GM18517 (cell line): ENCODE results near the gene AMPD2.
"Not testable (repeated sequence)": the region's sequence is repeated elsewhere in the genome, so short reads cannot be mapped to it uniquely, and the experiment has no call there.

Experiments used
- ATAC-seq: cut with Tn5 transposase; IDR thresholded peaks from one replicate; pipeline ENCODE4 v1.9.1; 2021; ENCODE audit warnings: mild to moderate bottlenecking, moderate library complexity; ENCODE audit not compliant: unreplicated experiment

Gene AMPD2

DNA sequence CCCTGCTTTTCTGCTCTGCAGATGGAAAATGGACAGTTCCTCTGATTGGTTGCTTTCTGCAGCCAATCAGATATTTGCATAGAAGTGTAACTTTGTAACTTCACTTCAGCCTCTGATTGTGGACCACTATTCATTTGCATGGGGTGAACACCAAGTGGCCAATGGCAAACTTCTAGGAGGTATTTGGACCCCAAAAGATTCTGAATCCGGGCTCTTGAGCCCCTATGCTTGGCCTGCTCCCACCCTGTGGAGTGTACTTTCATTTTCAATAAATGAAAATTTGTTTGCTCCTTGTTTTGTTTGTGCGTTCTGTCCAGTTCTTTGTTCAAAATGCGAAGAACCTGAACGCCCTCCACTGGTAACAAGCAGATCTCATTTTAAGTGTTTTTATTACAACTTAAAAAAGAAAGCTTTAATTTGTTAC, 29.9 kb downstream of the AMPD2 start:
- no peak for ATAC-seq

DNA sequence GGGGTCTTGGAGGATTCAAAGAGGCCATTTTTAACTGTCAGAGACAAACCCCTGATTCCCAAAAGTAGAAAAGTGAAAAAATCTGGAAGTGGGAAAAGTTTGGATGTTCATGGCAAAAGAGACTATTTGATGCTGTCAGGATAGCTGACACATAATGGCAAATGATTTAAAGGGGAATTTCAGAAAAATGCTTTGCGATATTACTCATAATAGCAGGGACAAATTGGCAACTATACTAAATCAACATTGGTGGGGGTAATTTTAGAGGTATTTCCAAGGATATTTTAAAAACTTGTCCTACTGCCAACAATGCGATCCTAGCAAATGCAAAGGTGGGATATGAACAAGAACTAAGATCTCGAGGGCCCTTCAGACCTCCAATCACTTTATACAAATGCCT, 31.0 kb downstream of the AMPD2 start:
- ATAC-seq: no peak

DNA sequence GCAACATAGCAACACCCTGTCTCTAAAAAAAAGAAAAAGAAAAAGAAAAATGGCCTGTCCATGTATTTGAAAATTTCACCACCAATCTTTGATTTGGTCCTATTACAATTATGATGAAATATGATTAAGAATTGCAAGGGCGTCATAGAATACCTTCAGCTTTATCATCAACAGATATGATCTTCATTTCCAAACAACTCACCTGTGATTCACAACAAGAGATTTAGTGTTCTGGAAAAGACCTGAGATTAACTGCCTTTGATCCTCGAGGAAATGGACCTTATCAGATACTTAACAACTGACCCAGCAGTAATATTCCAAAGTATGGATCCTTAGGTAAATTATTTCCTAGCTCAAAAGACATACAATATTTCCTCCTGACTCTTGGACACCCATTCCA, 32.8 kb downstream of the AMPD2 start:
- no peak for ATAC-seq

DNA sequence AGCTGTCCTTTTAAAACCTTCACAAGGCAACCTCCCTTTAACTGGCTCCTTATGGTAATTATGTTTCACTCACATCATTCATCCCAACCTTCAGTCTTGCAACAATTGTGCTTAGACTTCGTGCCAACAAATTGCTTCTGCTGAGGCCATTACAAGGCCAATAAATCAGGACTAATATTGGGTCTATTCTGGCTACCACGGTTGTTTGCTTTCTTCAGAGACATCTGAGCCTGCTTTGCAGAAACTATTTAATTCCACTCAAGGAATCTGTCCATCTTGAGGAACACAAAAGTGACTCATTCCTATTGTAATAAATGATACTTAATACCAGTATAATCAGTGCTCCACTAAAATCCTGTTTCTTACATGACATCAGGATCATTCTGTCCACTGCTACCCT, 33.7 kb downstream of the AMPD2 start:
- ATAC-seq: no peak

DNA sequence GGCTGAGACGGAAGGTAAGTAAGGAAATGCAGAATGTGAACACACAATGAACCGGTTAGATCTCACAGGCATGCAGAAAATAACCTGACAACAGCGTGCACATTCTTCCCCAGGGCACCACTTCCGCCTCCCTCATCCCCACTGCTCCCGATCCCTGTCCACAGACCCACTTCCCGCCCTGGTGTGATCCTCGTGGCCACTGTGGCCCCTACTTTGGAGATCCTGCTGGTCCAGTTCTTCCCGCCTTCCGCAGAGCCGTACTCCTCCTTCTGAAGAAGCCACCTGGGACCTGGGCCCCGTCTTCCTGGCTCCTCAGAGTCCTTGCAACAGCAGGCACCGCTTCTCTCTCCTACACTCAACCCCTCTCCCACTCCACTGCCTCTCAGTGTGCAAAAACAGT, 34.9 kb downstream of the AMPD2 start:
- no peak for ATAC-seq

DNA sequence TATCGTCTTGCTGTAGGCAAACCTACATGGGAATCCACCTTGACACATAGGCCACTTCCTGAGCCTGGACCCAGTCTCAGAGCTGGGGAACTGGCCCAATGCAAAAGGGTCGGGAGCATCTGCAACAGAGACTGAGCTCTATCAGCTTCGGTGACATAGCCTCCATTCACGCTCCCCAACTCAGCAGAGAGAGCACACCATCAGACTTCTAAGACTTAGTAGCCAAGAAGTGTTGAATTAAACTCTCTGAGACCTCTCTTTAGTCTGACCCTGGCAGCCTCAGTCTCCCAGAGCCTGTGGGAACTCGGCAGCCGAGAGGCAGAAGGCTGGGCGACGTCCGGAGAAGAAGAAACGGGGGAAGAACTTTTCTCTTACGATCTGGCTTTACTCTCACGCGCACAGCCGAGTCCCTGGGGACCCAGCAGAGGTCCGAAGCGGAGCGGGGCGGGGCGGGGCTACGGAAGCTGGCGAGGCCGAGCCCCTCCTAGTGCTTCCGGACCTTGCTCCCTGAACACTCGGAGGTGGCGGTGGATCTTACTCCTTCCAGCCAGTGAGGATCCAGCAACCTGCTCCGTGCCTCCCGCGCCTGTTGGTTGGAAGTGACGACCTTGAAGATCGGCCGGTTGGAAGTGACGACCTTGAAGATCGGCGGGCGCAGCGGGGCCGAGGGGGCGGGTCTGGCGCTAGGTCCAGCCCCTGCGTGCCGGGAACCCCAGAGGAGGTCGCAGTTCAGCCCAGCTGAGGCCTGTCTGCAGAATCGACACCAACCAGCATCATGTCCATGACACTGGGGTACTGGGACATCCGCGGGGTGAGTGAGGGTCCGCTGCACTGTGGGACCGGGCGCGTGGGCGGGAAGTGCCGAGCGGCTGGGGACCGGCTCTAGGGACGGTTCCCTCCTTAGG, 36.2 kb downstream of the AMPD2 start, which contains the start of gene GSTM4:
GSTM4 (plus strand) TSS at position 485 of the 905 bp plus-strand sequence; CDS start at position 776, 291 bp downstream.
- peak; percentile 77 for ATAC-seq

DNA sequence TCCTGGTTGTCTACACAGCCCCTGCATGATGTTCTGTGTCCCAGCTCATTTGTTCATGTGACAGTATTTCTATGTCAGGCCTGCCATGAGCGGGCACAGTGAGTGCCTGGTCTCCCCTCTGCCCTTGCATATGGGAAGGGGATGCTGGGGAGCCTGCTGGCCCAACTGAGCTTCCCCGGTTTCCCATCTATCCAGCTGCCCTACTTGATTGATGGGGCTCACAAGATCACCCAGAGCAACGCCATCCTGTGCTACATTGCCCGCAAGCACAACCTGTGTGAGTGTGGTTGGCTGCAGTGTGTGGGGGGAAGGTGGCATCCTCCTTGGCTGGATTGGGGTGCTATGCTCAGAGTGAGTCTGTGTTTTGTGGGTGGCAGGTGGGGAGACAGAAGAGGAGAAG, 37.8 kb downstream of the AMPD2 start:
- ATAC-seq: no peak

DNA sequence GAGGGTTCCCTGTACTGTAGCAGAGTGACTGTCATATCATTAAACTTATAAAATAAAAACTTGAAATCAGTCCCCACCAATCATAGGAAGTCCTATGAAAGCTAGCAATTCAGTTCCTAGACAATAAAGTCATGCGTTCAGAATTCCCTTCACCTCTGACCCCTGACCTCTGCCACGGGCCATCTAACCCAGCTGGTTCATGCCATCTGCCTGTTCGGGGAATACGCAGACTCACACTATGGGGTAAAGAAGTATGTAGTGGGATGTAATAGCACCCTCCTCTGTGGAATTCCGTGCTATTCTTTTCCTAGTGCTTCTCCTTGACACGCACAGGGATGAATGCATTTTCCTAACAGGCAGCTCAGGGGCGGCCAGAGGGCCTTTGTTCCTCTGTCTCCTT, 38.3 kb downstream of the AMPD2 start:
- ATAC-seq: no peak

DNA sequence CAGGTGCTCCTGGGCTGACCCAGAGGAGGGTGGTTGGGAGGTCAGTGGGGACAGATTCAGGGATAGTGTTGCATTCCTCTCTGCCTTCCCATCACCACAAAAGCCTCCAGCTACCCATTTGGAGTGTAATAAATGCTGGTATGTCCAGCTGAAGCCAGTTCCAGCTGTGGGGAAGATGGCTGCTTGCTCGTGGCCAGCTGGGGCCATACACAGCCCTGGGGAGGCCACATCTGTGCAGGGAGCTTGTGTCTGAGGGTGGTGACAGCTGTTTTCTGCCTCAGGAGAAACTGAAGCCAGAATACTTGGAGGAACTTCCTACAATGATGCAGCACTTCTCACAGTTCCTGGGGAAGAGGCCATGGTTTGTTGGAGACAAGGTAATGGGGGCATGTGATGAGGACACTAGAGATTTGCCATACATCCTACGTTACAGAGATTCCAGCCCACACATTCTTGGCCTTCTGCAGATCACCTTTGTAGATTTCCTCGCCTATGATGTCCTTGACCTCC, 39.0 kb downstream of the AMPD2 start:
- ATAC-seq: no peak

DNA sequence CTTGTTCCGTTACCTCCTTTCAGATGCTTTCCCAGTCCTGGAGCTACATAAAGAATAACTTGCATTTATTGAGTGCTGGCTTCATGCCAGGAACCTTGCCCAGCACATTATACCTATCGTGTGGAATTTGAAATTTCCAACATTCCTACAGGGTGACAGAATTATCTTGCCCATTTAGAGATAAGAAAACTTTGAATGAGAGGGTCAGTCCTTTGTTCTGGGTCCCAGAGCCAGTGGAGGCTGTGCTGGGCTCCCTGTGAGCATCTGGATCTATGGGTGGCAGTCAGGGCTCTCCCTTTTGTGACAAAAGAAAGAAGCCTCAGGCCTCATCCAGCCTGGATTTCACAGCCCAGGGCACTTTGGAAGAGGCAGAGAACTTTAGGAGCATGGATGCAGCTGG, 39.5 kb downstream of the AMPD2 start:
- no peak for ATAC-seq

DNA sequence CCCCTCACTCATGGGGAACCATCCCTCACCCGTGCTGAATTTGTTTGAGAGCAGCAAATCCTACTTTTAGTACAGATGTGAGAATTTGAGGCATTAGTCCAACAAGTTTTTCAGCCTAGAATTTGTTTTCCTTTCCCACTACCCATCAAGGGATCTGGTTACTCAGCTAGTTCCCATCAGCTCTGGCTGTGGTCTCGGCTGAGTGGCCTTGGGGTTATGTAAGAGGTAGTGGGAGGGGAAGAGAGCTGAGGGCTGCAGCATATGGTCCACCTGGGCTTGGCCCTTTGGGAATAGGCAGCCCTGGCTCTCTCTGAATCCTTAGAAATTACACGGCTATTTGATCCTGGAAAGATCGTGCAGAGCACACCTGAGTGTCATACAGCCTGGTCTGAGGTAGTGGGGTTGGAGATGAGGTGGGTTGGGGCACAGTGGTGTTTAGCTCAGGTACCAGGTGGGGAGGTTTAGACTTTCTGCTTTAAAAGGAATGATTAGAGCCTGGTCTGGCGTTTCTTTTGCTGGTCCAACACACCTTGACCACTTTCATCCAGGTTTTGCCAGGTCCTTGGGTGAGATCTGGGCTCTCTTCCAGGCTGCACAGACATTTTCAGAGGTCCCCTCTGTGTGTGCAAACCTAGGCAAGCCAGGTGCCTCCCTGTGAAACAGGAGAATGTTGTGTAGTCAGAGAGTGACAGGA, 40.5 kb downstream of the AMPD2 start:
- no peak for ATAC-seq

DNA sequence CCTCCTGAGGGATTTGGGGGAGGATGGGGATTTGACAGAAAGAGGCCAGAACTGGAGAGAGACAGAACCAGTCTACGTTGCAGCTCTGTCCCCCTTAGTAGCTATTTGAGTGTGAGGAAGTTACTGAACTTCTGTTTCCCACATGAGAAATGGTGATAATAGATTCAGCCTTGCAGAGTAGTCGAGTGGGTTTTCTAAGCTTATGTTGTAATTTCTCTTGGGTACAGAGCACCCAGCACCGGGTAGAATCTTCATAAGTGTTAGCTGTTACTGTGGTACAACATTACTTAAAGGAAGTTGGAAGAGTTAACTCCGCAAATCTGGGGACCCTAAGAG, 41.0 kb downstream of the AMPD2 start:
- ATAC-seq: not testable (repeated sequence)

DNA sequence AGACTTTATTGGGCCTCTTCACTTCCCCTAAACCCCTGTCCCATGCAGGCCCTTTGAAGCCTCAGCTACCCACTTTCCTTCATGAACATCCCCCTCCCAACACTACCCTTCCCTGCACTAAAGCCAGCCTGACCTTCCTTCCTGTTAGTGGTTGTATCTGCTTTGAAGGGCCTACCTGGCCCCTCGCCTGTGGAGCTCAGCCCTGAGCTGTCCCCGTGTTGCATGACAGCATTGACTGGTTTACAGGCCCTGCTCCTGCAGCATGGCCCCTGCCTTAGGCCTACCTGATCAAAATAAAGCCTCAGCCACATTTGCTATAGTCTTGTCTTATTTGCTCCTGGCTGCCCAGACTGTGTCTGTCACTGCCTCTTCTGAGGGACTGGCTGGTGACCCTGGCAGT, 41.8 kb downstream of the AMPD2 start:
- ATAC-seq: no peak

DNA sequence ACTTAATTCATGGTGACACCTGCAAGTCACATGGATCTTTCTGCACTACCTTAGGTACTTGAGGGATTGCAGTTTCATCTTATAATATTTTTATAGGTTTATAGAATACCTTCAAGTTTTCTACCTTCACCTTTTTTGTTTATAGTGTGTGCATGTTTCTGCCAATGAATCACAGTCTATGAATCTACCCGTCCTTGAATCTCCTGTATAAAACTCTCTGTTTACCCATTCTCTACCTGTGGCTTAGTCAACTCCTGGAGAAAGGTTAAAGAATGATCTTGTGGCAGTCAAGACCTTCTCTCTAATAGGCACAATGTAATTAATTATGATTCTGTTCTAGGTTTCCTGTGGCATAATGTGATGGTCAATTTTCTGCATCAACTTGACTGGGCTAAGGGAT, 45.0 kb downstream of the AMPD2 start:
- no peak for ATAC-seq

DNA sequence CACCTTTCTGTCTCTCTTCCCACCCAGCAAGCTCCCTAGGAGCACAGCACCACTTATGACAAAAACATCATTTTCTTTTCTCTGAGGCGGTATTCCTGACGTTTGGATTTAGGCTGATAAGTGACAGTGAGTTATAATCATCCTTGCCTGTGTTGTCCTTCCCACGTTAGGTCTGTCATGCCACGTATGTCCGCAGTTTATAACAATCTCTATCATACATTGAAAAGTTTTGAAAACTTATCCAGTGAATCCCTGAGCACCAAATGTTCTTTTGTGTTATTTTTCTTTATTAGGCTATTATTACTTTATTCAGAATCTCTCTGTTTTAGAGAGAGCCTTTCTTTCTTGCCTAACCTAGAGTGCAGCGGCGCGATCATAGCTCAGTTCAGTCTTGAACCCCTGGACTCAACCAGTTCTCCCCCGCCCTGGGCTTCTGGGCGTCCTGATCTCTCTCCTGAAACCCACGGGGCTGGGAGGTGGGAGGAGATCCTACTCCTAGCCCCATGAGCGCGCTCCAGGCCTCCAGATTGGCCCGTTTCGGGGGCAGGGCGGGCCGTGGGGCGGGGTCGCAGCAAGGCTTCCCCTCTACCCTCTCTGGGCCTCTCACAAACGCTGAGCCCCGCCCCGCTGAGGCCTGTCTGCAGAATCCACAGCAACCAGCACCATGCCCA, 48.0 kb downstream of the AMPD2 start, which contains the start of gene GSTM2:
GSTM2 (plus strand) TSS at position 606 of the 671 bp plus-strand sequence; CDS start at position 665, 59 bp downstream.
- ATAC-seq: peak; percentile 70

DNA sequence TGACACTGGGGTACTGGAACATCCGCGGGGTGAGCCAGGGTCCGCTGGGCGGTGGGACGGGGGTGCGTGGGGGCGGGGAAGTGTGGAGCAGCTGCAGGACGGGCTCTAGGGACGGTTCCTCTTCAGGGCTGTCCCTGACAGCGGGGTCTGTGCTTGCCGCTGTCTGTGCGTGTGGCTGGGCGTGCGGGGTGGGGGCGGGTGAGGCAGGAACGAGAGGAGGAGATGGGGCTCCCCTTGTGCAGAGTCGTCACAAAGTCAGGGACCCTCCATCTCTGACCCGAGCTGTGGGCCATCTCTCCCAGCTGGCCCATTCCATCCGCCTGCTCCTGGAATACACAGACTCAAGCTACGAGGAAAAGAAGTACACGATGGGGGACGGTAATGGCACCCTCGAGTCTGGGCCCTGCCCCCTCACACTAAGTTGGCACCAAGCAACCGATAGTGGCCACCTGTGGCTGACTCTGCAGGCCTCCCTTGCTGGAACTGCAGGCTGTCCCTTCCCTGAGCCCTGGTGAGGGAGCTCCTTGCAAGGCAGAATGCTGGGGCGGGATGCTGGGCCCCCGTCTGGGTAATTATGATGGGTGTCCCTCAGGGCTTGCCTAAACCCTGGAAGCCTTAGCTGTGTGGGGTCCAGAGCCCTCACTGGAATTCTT, 48.6 kb downstream of the AMPD2 start:
- no peak for ATAC-seq

DNA sequence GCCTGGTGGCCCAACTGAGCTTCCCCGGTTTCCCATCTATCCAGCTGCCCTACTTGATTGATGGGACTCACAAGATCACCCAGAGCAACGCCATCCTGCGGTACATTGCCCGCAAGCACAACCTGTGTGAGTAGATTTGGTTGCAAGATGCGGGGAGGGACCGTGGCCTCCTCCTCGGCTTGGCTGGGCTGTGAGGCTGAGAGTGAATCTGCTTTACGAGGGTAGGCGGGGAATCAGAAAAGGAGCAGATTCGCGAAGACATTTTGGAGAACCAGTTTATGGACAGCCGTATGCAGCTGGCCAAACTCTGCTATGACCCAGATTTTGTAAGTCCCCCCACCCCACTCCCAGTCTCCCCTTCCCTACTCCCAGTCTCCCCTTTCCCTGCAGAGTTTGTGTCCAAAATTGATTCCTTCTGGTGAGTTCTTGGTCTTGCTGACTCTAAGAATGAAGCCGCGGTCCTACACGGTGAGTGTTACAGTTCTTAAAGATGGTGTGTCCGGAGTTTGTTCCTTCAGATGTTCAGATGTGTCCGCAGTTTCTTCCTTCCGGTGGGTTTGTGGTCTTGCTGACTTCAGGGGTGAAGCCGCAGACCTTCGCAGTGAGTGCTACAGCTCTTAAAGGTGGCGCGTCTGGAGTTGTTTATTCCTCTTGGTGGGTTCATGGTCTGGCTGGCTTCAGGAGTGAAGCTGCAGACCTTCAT, 49.8 kb downstream of the AMPD2 start:
- no peak for ATAC-seq

DNA sequence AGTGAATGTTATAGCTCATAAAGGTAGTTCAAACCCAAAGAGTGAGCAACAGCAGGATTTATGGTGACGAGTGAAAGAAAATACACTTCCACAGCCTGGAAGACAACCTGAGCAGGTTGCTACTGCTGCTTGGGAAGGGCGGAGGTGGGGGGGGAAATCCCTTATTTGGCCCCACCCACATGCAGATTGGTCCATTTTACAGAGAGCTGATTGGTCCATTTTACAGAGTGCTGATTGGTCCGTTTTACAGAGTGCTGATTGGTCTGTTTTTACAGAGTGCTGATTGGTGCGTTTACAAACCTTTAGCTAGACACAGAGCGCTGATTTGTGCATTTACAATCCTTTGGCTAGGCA, 50.3 kb downstream of the AMPD2 start:
- ATAC-seq: not testable (repeated sequence)

DNA sequence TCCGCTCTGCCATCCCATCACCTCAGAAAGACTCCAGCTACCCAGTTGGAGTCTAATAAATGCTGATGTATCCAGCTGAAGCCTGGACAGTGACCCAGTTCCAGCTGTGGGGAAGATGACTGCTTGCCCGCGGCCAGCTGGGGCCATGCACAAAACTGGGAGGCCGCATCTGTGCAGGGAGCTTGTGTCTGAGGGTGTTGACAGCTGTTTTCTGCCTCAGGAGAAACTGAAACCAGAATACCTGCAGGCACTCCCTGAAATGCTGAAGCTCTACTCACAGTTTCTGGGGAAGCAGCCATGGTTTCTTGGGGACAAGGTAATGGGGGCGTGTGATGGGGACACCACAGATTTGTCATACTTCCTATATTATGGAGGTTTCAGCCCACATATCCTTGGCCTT, 51.4 kb downstream of the AMPD2 start:
- ATAC-seq: no peak

DNA sequence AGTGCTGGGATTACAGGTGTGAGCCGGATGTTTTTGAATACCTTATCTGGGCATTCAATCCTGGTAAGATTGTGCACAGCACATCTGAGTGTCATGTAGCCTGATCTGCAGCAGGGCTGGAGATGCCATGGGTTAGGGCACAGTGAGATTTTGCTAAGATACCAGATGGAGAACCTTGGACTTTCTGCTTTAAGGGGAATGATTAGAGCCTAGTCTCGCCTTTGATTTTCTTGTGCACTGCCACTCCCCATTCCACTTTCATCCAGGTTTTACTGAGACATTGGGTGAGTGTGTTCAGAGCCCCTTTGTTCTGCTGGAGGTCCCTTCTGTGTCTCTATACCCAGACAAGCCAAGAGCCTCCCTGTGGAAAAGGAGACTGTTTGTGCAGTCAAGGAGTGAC, 54.2 kb downstream of the AMPD2 start:
- ATAC-seq: not testable (repeated sequence)
